GM21619 (cell line): ENCODE measurements around the gene ARHGDIG.
"Not testable (repeated sequence)": the region's sequence is repeated elsewhere in the genome, so short reads cannot be mapped to it uniquely, and the experiment has no call there.

ENCODE experiments used
- ATAC-seq: cut with Tn5 transposase; IDR thresholded peaks from one replicate; pipeline ENCODE4 v1.9.1; 2021; ENCODE audit not compliant: unreplicated experiment

The ARHGDIG gene

DNA sequence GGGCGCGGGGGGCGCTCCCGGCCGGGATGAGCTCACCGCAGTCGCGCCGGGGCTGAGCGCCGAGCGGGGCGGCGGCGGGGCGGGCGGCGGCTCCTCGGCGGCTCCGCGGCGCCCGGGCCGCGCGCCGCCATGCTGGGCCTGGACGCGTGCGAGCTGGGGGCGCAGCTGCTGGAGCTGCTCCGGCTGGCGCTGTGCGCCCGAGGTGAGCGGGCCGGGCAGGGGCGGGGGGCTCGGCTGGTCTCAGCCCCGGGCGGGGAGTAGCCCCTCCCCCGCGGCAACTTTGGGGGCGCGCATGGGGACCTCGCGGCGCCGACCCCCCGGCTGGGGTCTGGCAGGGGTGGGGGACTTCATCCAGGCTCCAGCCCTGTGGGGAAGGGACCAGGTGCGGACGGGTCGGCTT, at the start of gene ARHGDIG:
TSS of gene ARHGDIG (plus strand) at position 40 of the 400 bp plus-strand sequence. CDS start at position 130, 90 bp downstream.
- no peak for ATAC-seq

DNA sequence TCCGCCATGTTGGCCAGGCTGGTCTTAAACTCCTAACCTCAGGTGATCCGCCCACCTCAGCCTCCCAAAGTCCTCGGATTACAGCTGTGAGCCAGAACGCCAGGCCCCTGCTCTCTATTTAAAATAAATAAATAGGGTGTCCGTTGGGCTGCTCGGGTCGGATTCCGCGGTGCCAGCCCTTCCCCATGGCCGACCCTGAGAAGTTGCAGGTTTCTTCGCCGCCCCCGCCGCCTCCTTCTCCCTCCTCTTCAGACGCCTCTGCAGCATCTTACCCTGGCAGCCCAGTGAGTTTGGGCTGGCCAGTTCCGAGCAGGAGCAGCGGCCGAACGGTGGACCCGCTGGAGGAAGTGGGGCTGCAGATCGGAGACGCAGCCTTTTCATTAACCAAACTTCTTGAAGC, 49.4 kb upstream of the ARHGDIG start:
- no peak for ATAC-seq

DNA sequence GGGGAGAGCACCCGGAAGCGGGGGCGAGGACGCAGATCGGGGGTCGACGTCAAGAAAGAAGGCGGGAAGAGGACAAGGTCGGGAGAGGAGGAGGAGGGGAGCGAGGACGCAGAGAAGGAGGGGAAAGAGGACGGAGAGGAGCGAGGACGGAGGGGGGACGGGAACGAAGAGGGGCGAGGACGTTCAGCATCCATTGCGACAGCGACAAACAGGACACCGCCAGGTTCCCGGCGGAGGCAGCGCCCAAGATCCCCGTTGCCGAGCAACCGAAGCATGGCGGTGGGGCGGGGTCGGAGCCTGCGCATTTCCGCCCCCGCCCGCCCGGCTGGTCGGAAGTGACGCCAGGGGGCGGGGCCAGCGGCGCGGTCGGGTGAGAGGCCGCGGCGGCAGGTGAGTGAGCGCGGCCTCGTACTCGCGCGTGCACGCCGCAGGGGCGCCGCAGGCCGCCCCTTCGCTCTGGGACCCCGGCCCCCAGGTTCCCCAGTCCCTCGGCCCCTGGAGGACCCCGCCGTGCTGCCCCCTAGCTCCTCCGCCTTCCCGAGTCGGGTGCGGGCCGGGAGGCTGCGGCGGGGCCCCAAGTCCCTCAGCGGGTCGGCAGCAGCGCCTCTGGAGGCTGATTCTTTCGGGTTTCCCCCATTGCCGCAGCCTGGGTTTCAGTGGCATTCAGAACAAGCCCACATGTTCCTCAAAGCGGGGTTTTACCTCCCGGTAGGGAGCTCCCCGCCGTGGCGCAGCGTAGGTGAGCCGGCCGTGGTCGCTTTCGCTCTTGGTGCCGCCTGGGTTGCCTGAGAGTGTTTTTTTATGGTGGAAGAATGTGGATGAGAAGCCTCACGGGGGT, 45.7 kb upstream of the ARHGDIG start, which contains the start of gene FAM234A:
TSS of gene FAM234A (plus strand) at position 354 of the 838 bp plus-strand sequence. CDS start 19,593 bp downstream, outside the sequence.
- peak; percentile 86 for ATAC-seq

DNA sequence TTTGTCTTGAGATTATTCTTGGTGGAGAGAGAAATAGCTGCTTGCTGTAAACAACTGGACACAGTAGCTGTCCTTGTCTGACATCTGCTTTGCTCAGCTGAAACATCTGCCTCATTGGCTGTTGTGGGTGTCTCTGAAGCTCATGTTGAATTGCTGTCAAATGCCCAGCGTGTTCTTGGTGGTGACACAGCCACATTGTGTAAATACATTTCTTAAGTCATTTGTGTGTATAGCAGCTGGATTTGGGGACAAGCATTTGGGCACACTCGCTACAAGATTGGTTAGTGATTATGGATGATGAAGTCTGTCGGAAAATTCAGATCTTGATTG, 40.5 kb upstream of the ARHGDIG start:
- no peak for ATAC-seq

DNA sequence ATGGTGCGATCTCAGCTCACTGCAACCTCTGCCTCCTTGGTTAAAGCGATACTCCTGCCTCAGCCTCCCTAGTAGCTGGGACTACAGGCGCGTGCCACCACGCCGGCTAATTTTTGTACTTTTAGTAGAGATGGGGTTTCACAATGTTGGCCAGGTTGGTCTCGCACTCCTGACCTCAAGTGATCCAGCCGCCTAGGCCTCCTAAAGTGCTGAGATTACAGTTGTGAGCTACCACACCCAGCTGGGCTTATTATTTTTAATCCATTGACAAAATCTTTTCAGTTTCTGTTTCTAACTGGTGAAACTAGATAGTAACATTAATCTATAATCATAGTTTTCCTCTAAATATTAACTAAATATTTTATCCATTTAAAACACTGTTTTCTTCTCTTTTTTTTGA, 39.8 kb upstream of the ARHGDIG start:
- no peak for ATAC-seq

DNA sequence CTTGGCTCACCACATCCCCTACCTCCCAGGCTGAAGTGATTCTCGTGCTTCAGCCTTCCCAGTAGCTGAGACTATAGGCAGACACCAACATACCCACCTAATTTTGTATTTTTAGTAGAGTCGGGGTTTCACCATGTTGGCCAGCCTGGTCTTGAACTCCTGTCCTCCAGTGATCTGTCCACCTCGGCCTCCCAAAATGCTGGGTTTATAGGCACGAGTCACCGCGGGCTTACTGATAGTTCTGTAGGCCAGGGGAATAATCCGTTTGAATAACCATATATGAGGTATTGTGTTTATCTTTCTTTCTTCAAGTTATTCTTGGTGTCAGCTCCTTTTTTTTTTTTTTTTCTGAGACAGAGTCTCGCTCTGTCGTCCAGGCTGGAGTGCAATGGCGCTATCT, 38.1 kb upstream of the ARHGDIG start:
- no peak for ATAC-seq

DNA sequence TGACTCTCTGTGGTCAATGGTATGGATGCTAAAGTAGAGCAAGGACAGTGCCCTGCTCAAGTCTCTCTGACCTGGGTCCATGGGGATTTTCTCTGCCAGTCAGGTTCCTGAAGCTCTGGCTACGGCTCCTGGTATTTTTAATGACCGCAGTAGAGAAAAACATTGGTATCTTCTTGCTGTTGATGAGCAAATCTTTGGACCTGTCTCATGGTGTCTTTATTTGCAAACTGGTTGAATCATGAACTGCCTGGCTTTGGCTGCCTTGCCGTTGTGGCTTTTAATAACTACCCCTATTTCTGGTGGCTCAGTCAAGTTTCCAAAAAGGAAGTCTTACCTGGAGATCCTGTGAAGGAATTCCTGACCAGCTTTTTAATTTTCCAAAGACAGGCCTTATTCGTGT, 37.0 kb upstream of the ARHGDIG start:
- no peak for ATAC-seq

DNA sequence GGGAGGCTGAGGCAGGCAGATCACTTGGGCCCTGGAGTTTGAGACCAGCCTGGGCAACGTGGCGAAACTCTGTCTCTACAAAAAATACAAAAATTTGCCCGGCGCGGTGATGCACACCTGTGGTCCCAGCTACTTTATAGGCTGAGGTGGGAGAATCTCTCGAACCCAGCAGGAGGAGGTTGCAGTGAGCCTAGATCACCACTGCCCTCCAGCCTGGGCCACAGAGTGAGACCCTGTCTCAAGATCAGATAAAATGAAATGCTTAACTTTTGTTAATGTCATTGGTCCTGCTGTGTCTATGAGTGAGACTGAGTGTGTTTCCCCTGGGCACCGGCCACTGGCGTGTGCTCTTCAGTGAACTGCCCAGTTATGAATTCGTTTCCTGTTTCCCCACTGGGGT, 35.3 kb upstream of the ARHGDIG start:
- ATAC-seq: no peak

DNA sequence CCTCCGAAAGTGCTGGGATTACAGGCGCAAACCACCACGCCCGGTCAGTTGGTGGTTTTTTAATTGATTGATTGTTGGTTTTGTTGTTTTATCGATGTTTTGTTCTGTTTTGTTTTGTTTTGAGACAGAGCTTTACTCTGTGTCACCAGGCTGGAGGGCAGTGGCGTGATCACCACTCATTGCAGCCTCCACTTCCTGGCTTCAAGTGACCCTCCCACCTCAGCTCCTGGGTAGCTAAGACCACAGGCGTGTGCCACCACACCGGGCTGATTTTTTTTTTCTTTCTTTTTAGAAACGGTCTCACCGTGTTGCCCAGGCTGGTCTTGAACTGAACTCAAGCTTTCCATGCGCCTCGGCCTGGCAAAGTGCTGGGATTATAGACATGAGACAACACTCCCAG, 33.4 kb upstream of the ARHGDIG start:
- ATAC-seq: no peak

DNA sequence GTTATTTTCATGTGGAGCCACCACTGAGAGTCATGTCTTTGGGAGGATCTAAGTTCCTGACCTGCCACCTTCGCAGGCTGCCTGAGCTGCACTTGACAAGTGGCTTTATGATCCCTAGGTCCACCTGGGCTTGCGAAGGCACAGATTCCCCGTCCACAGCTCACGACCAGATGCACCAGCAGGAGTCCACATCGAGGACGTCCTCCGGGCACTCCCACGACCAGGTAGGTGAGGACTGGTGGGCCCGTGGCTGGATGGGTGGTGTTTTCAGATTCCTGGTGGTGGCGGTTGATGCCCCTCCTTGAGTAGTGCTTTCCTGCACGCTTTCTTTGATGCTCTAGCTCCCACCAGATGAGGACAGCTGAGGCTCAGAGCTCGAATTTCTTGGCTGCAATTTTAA, 31.0 kb upstream of the ARHGDIG start:
- no peak for ATAC-seq

DNA sequence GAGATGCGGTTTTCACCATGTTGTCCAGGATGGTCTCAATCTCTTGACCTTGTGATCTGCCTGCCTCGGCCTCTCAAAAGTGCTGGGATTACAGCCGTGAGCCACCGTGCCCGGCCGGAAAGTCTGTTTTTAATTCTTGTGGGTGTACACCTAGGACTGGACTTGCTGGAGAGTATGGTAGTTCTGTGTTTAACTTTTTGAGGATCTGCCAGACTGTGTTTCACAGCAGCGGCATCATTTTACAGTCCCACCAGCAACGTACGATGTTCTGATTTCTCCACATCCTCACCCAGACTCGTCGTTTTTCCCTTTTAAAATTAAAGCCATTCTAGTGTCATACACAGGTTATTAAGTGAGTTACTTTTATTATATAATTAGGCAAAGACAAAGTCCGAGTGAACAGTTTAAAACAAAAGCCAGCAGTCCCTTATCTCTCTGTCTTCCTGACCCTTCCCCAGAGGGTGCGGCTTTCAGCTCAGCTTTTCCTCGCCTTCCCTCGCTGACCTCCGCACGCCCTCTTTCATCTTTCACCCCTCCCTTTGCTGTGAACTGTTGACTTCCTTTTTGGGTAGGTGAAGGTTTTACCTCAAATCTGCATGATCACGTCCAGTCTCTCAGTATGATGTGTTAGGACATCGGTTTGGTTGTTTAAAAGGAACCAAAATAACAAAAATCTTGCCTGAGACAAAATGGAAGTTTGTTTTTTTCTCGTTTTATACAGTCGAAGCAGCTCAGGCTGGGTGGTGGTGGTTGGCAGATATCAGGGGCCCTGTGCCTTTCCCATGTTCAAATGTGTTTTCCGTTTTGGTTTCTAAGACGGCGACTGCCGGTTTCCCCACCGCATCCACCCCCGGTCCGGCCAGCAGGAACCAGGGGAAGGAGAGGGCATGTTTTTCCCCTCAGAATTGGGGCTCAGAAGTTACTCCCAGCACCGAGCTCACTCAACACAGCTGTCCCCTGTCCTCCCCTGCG, 27.7 kb upstream of the ARHGDIG start:
- no peak for ATAC-seq

DNA sequence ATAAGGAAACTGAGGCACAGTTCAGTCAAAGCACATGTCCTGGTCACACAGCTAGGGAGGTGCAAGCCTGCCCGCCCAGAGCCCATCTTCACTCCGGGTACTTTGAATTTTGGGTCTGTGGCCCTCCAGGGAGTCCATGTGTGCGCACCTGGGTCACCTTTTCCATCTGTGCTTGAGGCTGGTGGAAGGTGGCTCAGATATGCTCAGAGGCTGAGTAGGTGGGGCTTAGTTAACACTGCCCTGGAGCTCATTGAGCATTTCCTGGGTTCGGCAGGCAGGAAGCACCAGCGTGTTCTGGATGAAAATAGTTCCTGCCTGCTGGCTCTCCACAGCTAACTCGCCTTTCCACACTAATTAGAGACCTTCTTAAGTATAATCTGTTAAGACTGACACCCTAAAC, 26.6 kb upstream of the ARHGDIG start:
- ATAC-seq: no peak

DNA sequence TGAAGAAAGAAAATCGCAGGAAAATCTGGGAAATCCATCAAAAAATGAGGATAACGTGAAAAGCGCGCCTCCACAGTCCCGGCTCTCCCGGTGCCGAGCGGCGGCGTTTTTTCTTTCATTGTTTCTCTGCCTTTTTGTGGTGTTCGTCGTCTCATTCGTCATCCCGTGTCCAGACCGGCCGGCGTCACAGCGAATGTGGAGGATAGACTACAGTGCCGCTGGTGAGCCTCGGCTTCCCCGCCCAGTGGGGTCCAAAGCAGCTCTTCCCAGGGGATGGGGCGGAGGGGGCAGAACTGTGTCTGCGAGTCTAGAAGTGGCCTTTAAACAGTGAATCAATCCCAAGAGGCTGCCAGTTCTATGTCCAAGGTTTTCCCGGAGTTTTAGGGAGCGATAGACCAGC, 25.9 kb upstream of the ARHGDIG start:
- ATAC-seq: no peak

DNA sequence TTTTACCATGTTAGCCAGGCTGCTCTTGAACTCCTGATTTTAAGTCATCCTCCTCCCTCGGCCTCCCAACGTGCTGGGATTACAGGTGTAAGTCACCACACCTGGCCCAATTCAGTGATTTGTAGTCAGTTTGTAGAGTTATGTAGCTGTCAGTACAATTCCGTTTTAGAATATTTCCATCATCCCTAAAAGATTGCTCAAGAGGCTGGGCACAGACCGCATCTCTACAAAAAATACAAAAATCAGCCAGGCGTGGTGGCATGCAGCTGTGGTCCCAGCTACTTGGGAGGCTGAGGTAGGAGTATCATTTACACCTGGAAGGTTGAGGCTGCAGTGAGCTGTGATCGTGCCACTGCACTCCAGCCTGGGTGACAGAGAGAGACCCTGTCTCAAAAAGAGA, 25.2 kb upstream of the ARHGDIG start:
- no peak for ATAC-seq

DNA sequence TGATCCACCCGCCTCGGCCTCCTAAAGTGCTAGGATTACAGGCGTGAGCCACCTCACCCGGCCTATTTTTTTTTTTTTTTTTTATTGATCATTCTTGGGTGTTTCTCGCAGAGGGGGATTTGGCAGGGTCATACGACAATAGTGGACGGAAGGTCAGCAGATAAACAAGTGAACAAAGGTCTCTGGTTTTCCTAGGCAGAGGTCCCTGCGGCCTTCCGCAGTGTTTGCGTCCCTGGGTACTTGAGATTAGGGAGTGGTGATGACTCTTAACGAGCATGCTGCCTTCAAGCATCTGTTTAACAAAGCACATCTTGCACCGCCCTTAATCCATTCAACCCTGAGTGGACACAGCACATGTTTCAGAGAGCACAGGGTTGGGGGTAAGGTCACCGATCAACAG, 22.3 kb upstream of the ARHGDIG start:
- not testable (repeated sequence) for ATAC-seq

DNA sequence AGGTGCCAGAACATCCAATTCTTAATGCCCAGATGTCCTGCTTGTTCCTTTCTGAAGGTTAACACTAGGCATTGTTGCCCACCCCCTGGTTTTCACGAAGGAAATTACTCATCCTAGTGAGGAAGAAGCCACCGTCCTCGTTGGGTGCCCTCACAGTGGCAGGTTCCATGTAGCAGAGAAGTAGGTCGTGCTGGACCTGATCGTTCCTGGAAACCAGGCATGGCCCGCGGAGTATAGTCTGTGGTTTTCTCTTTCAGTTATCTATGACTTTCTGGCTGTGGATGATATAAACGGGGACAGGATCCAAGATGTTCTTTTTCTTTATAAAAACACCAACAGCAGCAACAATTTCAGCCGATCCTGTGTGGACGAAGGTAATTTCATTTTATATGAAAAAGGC, 21.2 kb upstream of the ARHGDIG start:
- ATAC-seq: no peak

DNA sequence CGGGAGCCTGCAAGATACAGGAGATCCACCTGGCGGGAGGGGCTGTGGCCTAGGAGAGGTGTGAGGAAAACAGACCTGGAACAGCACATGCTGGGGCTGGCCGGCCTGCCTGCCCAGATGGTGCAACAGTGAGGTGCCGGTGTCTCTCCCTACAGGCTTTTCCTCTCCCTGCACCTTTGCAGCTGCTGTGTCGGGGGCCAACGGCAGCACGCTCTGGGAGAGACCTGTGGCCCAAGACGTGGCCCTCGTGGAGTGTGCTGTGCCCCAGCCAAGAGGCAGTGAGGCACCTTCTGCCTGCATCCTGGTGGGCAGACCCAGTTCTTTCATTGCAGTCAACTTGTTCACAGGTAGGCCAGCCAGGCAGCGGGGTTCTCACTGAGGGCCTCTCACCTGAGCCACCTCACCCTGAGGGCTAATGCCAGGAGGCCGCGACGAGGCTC, 20.6 kb upstream of the ARHGDIG start:
- no peak for ATAC-seq

DNA sequence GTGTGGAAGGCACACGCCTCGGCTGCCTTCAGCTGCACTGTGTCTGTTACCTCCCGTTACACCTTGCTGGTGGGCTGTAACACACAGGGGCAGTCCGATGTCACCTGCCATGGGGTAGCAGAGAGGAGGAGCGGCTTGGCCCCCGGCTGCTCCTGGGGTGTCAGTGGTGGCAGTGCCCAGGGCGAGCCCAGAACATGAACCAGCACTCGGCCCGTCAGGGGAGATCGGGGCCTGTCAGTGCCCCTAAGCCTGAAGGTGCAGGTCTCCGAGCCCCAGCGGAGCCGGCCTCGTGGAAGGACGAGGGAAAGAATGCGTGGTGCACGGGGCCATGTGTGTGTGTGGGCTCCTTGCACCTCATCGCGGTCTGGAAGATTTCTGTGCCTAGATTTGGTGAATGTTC, 20.1 kb upstream of the ARHGDIG start:
- no peak for ATAC-seq

DNA sequence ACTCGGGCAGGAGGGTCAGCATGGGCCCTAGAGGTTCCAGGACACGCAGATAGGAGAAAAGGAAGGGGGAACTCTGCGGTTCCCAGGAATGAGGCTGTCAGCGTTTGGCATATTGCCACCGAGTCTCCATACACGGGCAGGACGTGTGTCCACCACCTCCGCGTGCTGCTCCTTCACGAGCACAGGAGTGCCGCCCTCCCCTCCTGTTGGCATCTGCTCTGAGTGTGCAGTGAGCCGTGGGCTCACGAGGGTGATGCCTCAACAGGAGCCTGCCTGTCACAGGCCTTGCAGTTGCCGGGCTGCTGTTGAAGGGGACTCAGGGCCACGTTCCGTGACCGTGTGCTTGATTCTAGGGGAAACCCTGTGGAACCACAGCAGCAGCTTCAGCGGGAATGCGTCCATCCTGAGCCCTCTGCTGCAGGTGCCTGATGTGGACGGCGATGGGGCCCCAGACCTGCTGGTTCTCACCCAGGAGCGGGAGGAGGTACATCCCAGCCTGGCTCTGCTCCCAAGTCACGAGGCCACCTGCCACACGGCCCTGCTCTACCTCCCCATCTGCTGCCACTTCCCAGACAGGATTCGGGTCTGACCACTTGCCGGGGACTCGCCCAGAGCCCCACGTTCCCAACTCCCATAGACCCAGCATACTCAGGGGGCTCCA, 19.2 kb upstream of the ARHGDIG start:
- no peak for ATAC-seq

DNA sequence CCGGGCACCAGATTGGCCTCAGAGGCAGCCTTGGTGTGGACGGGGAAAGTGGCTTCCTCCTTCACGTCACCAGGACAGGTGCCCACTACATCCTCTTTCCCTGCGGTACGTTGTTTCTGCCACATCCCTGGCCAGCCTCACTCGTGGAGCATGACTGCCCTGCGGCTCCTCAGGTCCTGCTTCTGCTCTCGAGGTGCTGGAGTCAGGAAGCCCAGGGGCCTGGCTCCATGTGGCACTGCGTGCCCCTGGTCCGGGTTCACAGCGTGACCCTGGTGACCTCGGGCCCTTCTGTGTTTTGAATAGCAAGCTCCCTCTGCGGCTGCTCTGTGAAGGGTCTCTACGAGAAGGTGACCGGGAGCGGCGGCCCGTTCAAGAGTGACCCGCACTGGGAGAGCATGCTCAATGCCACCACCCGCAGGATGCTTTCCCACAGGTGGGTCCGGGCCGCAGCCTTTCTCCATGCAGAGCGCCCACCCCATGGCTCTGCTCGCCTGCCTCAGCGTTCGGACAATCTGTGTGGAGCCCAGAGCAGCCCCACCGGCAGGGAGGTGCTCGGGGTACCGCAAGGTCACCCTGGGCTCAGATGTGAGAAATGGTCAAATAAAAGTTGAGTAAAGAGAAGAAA, 18.2 kb upstream of the ARHGDIG start:
- no peak for ATAC-seq
